CD4-positive, alpha-beta T cell (primary cell): Measurements from ENCODE around the gene SGIP1. TPM values are rescaled to one million over a fixed set of nuclear protein-coding genes. Genes with fewer than 3 reads are reported as not detected.

ENCODE experiments used
- ATAC-seq: fragments of 200-7000 bp; cut with Tn5 transposase; one replicate; pipeline ENCODE4 v1.10.0; 2022; ENCODE audit warnings: mild to moderate bottlenecking; ENCODE audit not compliant: poor library complexity
- CTCF ChIA-PET: fragments of 350-600 bp; sonication (Branson Sonifier 250); formaldehyde crosslinking; loops from one replicate; lab custom pipeline; 2021; ENCODE audit warnings: antibody characterized with exemption, inconsistent platforms; lab: Charles Lee
- POLR2A ChIA-PET: fragments of 350-600 bp; sonication (Branson Sonifier 250); formaldehyde crosslinking; loops from one replicate; lab custom pipeline; 2021; ENCODE audit warnings: antibody characterized with exemption, inconsistent platforms; lab: Charles Lee
- DNase-seq, 14 experiments: peaks; one replicate each; pipeline ENCODE4 v3.0.0-alpha.2; 2013 to 2020; ENCODE audit warnings: mixed read lengths in 2 of 14
- H3K27ac ChIP-seq, 2 donors: one replicate each; pipeline versions ENCODE4 v1.5.1 to v1.7.0; 2013; ENCODE audit warnings: low read length in 2 of 2, low read depth in 1 of 2, mild to moderate bottlenecking in 1 of 2
- H3K27me3 ChIP-seq, 2 experiments: 1 replicate in 1 of 2; 2 replicates in 1 of 2; pipeline versions ENCODE4 v1.6.1 to v1.7.0; 2013; ENCODE audit warnings: low read length in 2 of 2, control low read depth in 1 of 2, mild to moderate bottlenecking in 1 of 2, moderate library complexity in 1 of 2; ENCODE audit not compliant: insufficient read depth in 2 of 2, control insufficient read depth in 1 of 2
- H3K36me3 ChIP-seq: one replicate; pipeline ENCODE4 v1.6.1; 2013; ENCODE audit warnings: low read length, control low read depth; ENCODE audit not compliant: insufficient read depth
- H3K4me1 ChIP-seq: one replicate; pipeline ENCODE4 v1.6.1; 2013; ENCODE audit warnings: low read length, control low read depth; ENCODE audit not compliant: insufficient read depth
- H3K4me3 ChIP-seq: one replicate; pipeline ENCODE4 v1.5.1; 2013; ENCODE audit warnings: mild to moderate bottlenecking, low read length, moderate library complexity
- H3K9me3 ChIP-seq, 2 experiments: 1 replicate in 1 of 2; 2 replicates in 1 of 2; pipeline versions ENCODE4 v1.6.1 to v1.7.0; 2013; ENCODE audit warnings: low read length in 2 of 2, mild to moderate bottlenecking in 2 of 2, control low read depth in 1 of 2, moderate library complexity in 1 of 2; ENCODE audit not compliant: control insufficient read depth in 1 of 2, insufficient read depth in 1 of 2
- H3K27ac Mint-ChIP-seq: one replicate; pipeline ENCODE4 v1.8.0; 2020; ENCODE audit warnings: mixed read lengths
- H3K27me3 Mint-ChIP-seq: one replicate; pipeline ENCODE4 v1.8.0; 2021; ENCODE audit warnings: mixed read lengths
- H3K36me3 Mint-ChIP-seq: one replicate; pipeline ENCODE4 v1.8.0; 2021; ENCODE audit warnings: low read depth, mixed read lengths
- H3K4me1 Mint-ChIP-seq: one replicate; pipeline ENCODE4 v1.8.0; 2021; ENCODE audit warnings: low read depth, mixed read lengths
- H3K4me3 Mint-ChIP-seq: one replicate; pipeline ENCODE4 v1.8.0; 2020; ENCODE audit warnings: mild to moderate bottlenecking, mixed read lengths
- H3K9me3 Mint-ChIP-seq: one replicate; pipeline ENCODE4 v1.8.0; 2020; ENCODE audit warnings: mixed read lengths
- CTCF ChIP-seq: fragments of 200-600 bp; IDR thresholded peaks from one replicate; pipeline ENCODE4 v1.8.0; 2022; ENCODE audit warnings: antibody characterized with exemption, mild to moderate bottlenecking
- intact Hi-C, 2 experiments: fragments of 100-400 bp; cut with DNase I in 1 of 2; cut with micrococcal nuclease in 1 of 2; formaldehyde crosslinking; loops; one replicate each; pipeline versions ENCODE4 v1.15.1 to v1.9.0; 2023 to 2025; cut with DNase I, micrococcal nuclease
- total RNA-seq, 174 experiments: library from RNA in 2 of 174; stranded (reverse) in 2 of 174; gene quantifications; one replicate each; pipeline ENCODE4 v1.2.3 and lab custom pipeline; 2021 to 2026

Gene SGIP1
- total RNA-seq, 2 experiments from 2014 or later, result 0.84 TPM; not detected in 1

DNA sequence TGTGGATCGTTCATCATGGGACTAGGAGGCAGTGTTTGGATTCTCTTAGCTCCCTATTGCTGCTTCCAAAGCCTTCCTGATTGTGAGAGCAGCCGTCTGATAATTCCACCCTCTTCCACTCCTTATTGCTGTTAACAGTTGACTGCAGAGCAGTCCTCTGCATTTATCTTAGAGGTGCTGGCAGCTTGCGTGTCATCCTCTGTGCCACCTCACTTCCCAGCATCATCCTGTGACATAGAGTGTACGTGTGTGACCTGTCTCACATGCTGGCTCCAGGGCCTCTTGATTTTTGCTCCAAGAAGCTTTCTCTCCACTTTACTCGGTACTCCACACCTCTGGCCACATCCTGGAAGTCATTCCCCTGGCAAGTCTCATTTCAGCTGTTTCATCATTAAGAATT, 165.3 kb downstream of the SGIP1 start:
- no peaks in the 10 kb centered on the region for H3K36me3 Mint-ChIP-seq
- Histone ChIP-seq H3K9me3 (no peaks in the 10 kb centered on the region), H3K4me3 (no peak overlapping the region), H3K27me3 (no peaks in the 10 kb centered on the region), H3K4me1 (no peaks in the 10 kb centered on the region), H3K27ac (no peak overlapping the region), H3K36me3 (no peaks in the 10 kb centered on the region)
- peaks cover 11% of the 10 kb centered on the region for H3K27me3 Mint-ChIP-seq
- TF ChIP-seq CTCF, result no peak
- no peaks in the 10 kb centered on the region for H3K9me3 Mint-ChIP-seq
- H3K27ac Mint-ChIP-seq, result no peak overlapping the region
- CTCF ChIA-PET, result interaction anchor here (1.0 kb wide), 1 partner anchor 11 kb away, joined by 3 read pairs; no protein-coding TSS in a partner anchor
- intact Hi-C loops, result no loop called here
- POLR2A ChIA-PET, result no interaction called here
- no peak for DNase-seq
- no peaks in the 10 kb centered on the region for H3K4me1 Mint-ChIP-seq
- no peak overlapping the region for H3K4me3 Mint-ChIP-seq
- no peak for ATAC-seq

GRCh38 chr1:66704177-66704875, 170.4 kb downstream of the SGIP1 start:
- Mint-ChIP-seq H3K4me3 (no peak overlapping the region), H3K9me3 (no peaks in the 10 kb centered on the region), H3K27ac (no peak overlapping the region), H3K4me1 (no peaks in the 10 kb centered on the region), H3K36me3 (no peaks in the 10 kb centered on the region), H3K27me3 (peaks cover 18% of the 10 kb centered on the region)
- H3K27me3 ChIP-seq, result peaks cover 0 to 6% of the 10 kb centered on the region in 2 experiments
- ChIA-PET CTCF (no interaction called here), POLR2A (no interaction called here)
- H3K4me3 ChIP-seq, result no peak overlapping the region
- H3K4me1 ChIP-seq, result no peaks in the 10 kb centered on the region
- no peak overlapping the region for H3K27ac ChIP-seq
- DNase-seq, result no peak
- intact Hi-C loops, result no loop called here
- ATAC-seq, result no peak
- no peaks in the 10 kb centered on the region for H3K9me3 ChIP-seq
- H3K36me3 ChIP-seq, result no peaks in the 10 kb centered on the region
- TF ChIP-seq CTCF, result no peak

GRCh38 chr1:66705110-66705509, 171.2 kb downstream of the SGIP1 start:
- ATAC-seq (no peak), DNase-seq (no peak)
- intact Hi-C loops, result no loop called here
- Mint-ChIP-seq H3K4me3 (no peak overlapping the region), H3K4me1 (no peaks in the 10 kb centered on the region), H3K27me3 (peaks cover 18% of the 10 kb centered on the region), H3K9me3 (no peaks in the 10 kb centered on the region), H3K36me3 (no peaks in the 10 kb centered on the region), H3K27ac (no peak overlapping the region)
- Histone ChIP-seq H3K27me3 (peaks cover 0 to 6% of the 10 kb centered on the region in 2 experiments), H3K4me3 (no peak overlapping the region), H3K27ac (no peak overlapping the region), H3K36me3 (no peaks in the 10 kb centered on the region), H3K4me1 (no peaks in the 10 kb centered on the region), H3K9me3 (no peaks in the 10 kb centered on the region)
- CTCF ChIA-PET, result no interaction called here
- POLR2A ChIA-PET, result no interaction called here
- no peak for TF ChIP-seq CTCF
